ENCODE results near the gene EFCAB10.
A peak's percentile ranks its signal among the peaks of the same experiment; 100 is the strongest.

EFCAB10 gene, protein sequence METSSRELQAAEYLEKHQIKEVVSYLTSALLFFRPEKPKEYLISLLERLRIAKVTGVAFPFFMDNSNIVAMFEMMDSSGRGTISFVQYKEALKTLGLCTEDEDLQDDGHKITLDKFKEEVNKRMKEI

DNA sequence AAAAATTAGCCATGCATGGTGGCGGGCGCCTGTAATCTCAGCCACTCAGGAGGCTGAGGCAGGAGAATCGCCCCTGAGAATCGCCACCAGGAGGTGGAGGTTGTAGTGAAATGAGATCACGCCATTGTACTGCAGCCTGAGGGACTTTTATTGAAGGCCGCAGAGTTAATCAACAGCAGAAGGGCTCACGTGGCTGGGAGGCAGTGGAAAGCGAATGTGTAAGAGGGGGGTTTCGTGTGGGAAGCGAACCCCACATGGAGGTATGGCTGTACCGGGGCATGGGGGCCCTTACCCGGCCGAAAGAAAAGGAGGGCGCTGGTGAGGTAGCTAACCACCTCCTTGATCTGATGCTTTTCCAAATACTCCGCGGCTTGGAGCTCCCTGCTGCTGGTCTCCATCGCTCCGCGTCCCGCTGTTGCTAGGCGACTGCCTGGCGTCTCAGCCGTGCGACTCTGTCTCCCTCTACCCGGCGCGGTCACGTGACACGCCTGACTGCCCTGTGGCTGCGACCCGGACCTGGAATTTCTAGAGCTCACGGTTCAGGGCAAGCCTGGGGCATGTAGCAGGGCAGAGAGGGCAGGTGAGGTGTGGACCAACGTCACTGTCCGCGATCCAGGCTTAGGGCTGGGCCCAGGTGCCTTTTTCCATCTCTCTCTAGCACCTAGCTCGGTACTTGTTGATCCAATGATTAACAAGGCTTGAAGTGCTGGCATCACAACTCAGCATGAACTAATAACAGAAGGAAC is at the start of gene EFCAB10:
Gene EFCAB10, minus strand, starts transcription at position 428 of the 746 bp plus-strand sequence. Its CDS starts 30 bp downstream, at position 398.
- Mint-ChIP-seq H3K4me1 (ENCODE audit: low read depth) (peaks cover 9% of the 10 kb centered on the region), H3K4me3 (peak within 1 kb of the TSS; percentile 53), H3K27me3 (peaks cover 18% of the 10 kb centered on the region), H3K27ac (no peak within 1 kb of the TSS), H3K36me3 (ENCODE audit: low read depth) (no peaks in the 10 kb centered on the region), H3K9me3 (peaks cover 24% of the 10 kb centered on the region)
- intact Hi-C loops (cut with micrococcal nuclease), result no loop called here

DNA sequence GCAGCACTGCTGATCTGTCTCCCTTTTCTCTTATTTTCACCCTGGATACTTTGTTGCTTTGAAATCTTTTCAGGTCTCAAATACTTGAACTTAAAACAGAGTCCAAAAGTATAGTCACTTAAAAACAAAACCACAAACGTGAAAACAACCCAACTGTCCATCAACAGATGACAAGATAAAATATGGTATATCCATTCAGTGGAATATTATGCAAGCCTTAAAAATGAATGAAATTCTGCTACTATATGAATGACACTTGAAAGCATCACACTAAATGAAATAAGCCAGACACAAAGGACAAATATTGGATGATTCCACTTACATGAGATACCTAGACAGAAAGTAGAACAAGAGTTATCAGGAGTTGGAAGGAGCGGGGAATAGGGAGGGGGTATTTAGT is 44.7 kb upstream of the EFCAB10 start:
- Mint-ChIP-seq H3K4me3 (no peak overlapping the region), H3K27me3 (no peaks in the 10 kb centered on the region), H3K4me1 (ENCODE audit: low read depth) (no peaks in the 10 kb centered on the region), H3K9me3 (peaks cover 12% of the 10 kb centered on the region), H3K36me3 (ENCODE audit: low read depth) (peaks cover 89% of the 10 kb centered on the region), H3K27ac (no peak overlapping the region)
- intact Hi-C loops (cut with micrococcal nuclease), result no loop called here

DNA sequence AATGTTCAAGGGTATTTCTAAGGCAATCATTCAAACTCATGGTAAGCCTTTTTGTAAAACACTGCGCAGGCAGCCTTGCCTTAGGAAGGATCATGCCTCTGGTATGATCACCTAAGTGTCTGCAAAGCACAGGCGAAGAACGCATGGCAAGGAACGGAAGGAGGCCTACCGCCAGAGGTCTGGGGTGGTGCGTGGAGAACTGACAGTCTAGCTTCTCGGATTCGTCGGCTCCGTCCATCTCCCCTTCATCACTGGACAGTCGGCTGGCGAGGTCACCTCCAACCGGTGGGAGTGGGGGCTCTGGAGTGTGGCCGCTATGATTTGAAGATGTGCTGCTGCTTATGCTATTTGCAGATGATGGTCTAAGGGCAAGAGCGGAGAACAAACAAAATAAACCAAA is 42.6 kb upstream of the EFCAB10 start:
- Mint-ChIP-seq H3K27ac (no peak overlapping the region), H3K36me3 (ENCODE audit: low read depth) (peaks cover 75% of the 10 kb centered on the region)

DNA sequence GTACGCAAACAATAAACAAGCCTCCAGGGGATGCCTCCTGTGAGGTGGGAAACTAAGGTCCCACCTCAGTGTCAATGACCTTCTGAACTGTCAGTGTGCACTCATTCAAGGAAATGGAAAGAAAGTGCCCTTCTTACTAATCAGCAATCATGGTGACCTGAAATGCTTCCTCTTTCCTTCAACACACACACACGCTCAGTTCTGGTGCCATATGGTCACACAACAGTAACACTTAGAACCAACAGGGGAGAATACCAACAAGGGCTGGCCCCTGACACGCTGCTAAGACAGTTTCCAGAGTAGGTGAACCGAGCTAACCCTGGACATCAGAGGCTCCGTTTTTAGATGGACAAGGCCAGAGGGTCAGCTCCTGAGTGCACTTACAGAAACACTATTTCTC is 42.1 kb upstream of the EFCAB10 start:
- no peaks in the 10 kb centered on the region for H3K27me3 Mint-ChIP-seq
- H3K36me3 Mint-ChIP-seq (ENCODE audit: low read depth), result peaks cover 79% of the 10 kb centered on the region
- no peak overlapping the region for H3K4me3 Mint-ChIP-seq
- peaks cover 12% of the 10 kb centered on the region for H3K9me3 Mint-ChIP-seq
- H3K4me1 Mint-ChIP-seq (ENCODE audit: low read depth), result no peaks in the 10 kb centered on the region
- intact Hi-C loops (cut with micrococcal nuclease), result no loop called here
- no peak overlapping the region for H3K27ac Mint-ChIP-seq

More for the DNA sequence above, 42.6 kb upstream of the EFCAB10 start:
- Mint-ChIP-seq H3K4me3 (no peak overlapping the region), H3K9me3 (peaks cover 12% of the 10 kb centered on the region), H3K27me3 (no peaks in the 10 kb centered on the region), H3K4me1 (ENCODE audit: low read depth) (no peaks in the 10 kb centered on the region)
- intact Hi-C loops (cut with micrococcal nuclease), result no loop called here

DNA sequence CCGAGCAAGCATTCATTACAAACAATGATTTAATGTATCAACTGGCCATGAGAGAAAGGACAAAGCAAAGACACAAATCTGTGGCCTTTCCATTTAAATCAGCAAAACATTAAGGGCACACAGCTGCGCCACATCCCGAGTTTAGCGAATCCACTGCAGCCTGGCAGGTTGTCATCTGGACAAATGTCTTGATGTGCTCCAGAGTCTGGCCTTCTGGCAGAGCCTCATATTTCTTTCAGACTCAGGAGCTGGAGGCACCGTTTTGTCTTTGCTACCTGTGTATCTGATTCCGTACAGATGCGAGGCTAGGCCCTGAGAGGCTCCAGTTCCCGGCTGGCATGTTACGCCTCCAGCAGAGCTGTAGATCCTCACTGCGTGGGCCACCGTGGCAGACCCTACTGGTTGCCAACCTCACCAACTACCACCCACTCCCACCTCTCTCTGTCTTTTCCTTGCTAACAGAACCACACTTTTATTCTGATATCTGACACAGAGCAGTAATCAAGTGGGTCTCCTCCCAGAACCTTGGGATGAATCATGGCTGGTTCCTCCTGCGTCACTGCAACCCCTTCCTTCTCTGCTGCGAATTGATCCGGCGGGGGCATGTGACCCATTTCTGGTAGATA is 40.9 kb upstream of the EFCAB10 start:
- no peaks in the 10 kb centered on the region for H3K4me1 Mint-ChIP-seq (ENCODE audit: low read depth)
- H3K27ac Mint-ChIP-seq, result no peak overlapping the region
- peaks cover 81% of the 10 kb centered on the region for H3K36me3 Mint-ChIP-seq (ENCODE audit: low read depth)
- no peak overlapping the region for H3K4me3 Mint-ChIP-seq
- no peaks in the 10 kb centered on the region for H3K27me3 Mint-ChIP-seq
- peaks cover 12% of the 10 kb centered on the region for H3K9me3 Mint-ChIP-seq
- intact Hi-C loops (cut with micrococcal nuclease), result no loop called here

DNA sequence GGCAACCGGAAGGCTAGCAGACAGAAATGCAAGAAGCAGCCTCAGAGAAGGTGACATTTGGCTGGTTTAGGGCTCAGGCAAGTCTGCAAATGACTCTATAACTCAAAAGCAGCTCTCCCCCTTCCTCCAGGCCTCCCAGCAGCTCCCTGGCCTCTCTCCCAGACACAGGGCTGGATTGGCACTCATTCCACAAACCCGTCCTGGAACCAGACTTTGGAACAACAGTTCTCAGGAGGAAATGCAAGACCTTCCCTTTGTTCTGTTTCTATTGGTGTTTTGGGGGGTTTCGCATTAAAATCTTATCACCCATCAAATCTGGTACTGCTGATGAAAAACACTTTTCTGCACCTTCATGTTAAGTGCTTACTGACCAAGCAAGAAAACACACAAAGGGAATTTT is 40.3 kb upstream of the EFCAB10 start:
- H3K9me3 Mint-ChIP-seq, result peaks cover 9% of the 10 kb centered on the region
- H3K27ac Mint-ChIP-seq, result no peak overlapping the region
- H3K4me3 Mint-ChIP-seq, result no peak overlapping the region
- no peaks in the 10 kb centered on the region for H3K4me1 Mint-ChIP-seq (ENCODE audit: low read depth)
- H3K36me3 Mint-ChIP-seq (ENCODE audit: low read depth), result peaks cover 80% of the 10 kb centered on the region
- H3K27me3 Mint-ChIP-seq, result no peaks in the 10 kb centered on the region
- intact Hi-C loops (cut with micrococcal nuclease), result no loop called here

DNA sequence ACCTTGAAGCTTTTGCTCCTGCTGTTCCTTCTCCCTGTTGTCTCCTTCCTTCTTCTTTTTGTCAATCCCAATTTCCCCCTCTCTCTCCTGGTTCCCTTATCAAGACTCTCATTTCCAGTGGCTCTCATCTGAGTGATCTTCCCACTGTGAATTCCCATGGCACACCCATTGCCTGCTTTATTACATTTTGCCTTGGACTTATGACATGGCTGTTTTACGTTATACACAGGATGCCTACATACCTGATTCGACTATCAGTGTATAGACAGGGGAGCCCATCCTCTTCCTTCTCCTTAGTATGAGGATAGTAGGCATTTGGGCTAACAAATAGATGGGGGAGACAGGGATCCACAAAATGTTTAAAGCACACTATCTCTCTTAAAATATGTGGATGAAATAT is 39.9 kb upstream of the EFCAB10 start:
- H3K27ac Mint-ChIP-seq, result no peak overlapping the region
- peaks cover 79% of the 10 kb centered on the region for H3K36me3 Mint-ChIP-seq (ENCODE audit: low read depth)
- no peaks in the 10 kb centered on the region for H3K27me3 Mint-ChIP-seq
- no peak overlapping the region for H3K4me3 Mint-ChIP-seq
- intact Hi-C loops (cut with micrococcal nuclease), result no loop called here
- H3K9me3 Mint-ChIP-seq, result peaks cover 5% of the 10 kb centered on the region
- H3K4me1 Mint-ChIP-seq (ENCODE audit: low read depth), result no peaks in the 10 kb centered on the region

DNA sequence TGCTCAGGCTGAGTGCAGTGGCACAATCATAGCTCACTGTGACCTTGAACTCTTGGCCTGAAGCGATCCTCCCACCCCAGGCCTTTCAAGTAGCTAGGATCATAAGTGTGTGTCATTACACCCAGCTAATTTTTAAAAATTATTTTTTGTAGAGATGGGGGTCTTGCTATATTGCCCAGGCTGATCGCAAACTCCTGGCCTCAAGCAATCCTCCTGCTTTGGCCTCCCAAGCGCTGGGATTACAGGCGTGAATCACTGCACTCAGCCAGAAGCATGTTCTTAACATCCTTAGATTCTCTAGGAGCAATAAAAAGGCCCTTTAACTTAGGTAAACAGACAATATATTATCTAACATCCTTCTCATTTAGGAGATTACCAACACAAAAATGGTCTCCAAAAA is 38.3 kb upstream of the EFCAB10 start:
- Mint-ChIP-seq H3K36me3 (ENCODE audit: low read depth) (peaks cover 84% of the 10 kb centered on the region), H3K27ac (no peak overlapping the region), H3K4me3 (no peak overlapping the region), H3K9me3 (no peaks in the 10 kb centered on the region), H3K27me3 (no peaks in the 10 kb centered on the region), H3K4me1 (ENCODE audit: low read depth) (peaks cover 1% of the 10 kb centered on the region)
- intact Hi-C loops (cut with micrococcal nuclease), result no loop called here

DNA sequence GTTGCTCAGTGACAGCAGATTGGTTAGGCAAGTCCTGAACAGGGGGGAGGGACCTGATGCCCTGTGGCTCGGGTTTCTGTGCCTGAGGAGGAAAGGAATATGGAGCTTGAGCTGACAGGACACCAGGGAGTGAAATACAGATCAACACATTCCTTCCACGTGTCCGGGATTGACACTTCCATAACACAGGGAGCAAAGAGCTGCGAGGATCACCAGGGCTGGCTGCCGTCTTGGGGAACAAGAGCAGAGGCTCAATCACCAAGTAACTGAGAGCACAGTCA is 36.7 kb upstream of the EFCAB10 start:
- intact Hi-C loops (cut with micrococcal nuclease), result no loop called here
- H3K4me1 Mint-ChIP-seq (ENCODE audit: low read depth), result peaks cover 9% of the 10 kb centered on the region
- peaks cover 84% of the 10 kb centered on the region for H3K36me3 Mint-ChIP-seq (ENCODE audit: low read depth)
- no peaks in the 10 kb centered on the region for H3K27me3 Mint-ChIP-seq
- no peak overlapping the region for H3K27ac Mint-ChIP-seq
- no peak overlapping the region for H3K4me3 Mint-ChIP-seq
- H3K9me3 Mint-ChIP-seq, result no peaks in the 10 kb centered on the region

DNA sequence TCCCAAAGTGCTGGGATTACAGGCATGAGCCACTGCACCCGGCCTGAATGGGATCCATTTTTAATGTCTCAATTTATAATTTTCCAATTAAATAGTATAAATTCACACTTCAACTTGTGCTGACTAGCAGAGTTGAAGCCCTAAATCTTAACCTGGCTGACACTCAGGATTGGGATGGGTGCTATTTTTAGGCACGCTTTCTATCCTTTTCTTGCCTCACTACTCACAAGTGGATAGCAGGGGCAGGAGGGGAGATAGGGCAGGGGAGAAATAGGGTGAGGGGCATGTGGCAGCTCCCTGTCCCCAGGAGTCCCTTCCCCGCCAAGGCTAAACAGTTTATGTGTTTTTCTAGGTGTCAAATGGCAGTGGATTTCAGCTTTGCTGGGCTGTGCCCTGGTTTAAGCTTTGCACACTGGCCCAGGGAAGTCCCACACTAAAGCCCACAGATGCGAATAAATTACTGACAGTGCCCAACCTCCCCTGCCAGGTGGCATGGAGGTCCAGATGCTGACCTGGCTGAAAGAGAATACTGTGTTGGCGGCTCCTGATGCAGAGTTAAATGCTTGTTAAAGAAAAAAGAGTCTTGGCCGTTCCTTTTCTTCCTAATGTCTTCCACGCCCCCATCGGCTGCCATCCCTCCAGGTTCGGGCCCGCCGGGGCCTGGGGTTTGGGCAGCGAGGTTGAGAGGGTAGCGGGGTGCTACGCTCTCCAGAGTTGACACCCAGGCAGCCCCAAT is 36.2 kb upstream of the EFCAB10 start:
- H3K4me3 Mint-ChIP-seq, result no peak overlapping the region
- no peak overlapping the region for H3K27ac Mint-ChIP-seq
- H3K36me3 Mint-ChIP-seq (ENCODE audit: low read depth), result peaks cover 84% of the 10 kb centered on the region
- peaks cover 9% of the 10 kb centered on the region for H3K4me1 Mint-ChIP-seq (ENCODE audit: low read depth)
- H3K27me3 Mint-ChIP-seq, result no peaks in the 10 kb centered on the region
- intact Hi-C loops (cut with micrococcal nuclease), result no loop called here
- H3K9me3 Mint-ChIP-seq, result no peaks in the 10 kb centered on the region

DNA sequence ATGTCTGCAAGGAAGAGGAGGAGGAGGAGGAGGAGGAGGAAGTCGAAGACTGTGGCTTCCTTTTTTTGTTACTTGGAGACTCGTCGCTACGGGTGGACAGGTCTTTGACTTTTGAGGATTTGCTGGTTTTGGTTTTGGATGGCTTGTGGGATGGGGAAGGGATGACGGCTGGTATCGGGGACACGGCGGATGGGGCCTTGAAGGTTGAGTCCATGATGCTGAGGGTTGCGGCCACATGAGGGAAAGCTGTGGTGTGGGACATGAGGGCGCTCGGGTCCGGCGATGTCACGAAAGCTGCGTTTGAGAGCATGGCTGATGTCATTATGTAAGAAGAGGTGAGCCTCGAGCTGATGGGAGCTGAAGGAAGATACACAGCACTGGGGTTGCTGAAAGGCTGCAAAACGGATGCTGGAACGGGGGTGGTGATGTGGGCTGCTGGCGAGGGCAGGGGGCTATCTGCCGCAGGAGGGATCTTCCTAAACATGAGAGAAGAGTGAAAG is 33.1 kb upstream of the EFCAB10 start:
- Mint-ChIP-seq H3K4me1 (ENCODE audit: low read depth) (peaks cover 9% of the 10 kb centered on the region), H3K36me3 (ENCODE audit: low read depth) (peaks cover 77% of the 10 kb centered on the region), H3K27me3 (no peaks in the 10 kb centered on the region), H3K4me3 (no peak overlapping the region), H3K9me3 (no peaks in the 10 kb centered on the region), H3K27ac (no peak overlapping the region)
- intact Hi-C loops (cut with micrococcal nuclease), result no loop called here

DNA sequence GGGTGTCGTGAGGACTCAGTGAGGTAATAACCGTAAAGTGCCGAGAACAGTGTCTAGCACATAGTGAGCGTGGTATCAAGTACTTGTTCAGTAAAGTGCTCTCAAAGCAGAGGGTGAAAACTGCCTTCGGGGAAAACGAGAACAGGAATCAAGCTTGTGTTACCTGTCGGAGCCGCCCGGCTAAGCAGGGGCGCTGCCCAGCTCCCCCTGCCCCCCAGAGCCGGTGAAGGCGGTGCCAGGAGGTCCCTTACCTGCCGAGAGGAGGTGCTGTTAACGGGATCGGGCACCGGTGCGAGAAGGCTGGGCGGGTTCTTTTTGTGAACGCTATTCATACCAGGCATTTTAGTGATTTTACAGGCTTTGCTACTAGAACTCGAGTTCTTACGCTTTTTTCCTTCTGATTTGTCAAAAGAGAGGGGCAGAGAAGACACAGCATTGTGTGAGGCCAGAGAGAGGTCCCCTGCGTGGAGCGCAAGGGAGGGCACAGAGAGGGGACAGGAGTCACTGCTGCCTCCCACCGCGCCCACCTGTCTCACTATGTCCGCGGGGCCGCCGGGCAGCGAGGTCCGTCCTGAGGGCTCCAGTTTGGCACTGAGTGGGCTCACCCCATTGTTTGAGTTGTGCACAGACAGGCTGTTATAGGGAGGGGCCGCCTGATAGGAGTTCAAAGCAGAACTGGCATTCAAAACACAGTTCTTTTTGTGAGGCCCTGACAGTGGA is 32.5 kb upstream of the EFCAB10 start:
- no peak overlapping the region for H3K4me3 Mint-ChIP-seq
- no peaks in the 10 kb centered on the region for H3K9me3 Mint-ChIP-seq
- peaks cover 78% of the 10 kb centered on the region for H3K36me3 Mint-ChIP-seq (ENCODE audit: low read depth)
- intact Hi-C loops (cut with micrococcal nuclease), result no loop called here
- peaks cover 9% of the 10 kb centered on the region for H3K4me1 Mint-ChIP-seq (ENCODE audit: low read depth)
- H3K27me3 Mint-ChIP-seq, result no peaks in the 10 kb centered on the region
- H3K27ac Mint-ChIP-seq, result no peak overlapping the region

DNA sequence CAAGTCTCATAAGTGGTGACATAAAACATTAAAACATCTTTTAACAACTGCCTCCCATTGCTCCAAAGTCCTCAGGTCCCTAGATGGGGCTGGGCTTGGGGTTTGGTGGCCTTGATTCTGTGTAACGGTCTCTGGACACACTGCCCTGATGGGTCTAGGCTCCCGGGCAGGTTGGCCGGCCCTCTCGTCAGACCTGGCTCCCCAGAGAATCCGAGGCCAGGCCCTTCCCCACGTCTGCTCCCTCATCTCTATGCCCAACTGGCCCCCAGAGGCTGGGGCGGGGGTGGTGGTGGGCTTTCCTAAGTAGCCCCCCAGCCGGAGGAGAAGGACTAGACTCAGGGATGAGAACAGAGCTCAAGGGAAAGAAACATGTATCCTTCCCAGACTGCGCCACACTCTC is 31.5 kb upstream of the EFCAB10 start:
- Mint-ChIP-seq H3K36me3 (ENCODE audit: low read depth) (peaks cover 78% of the 10 kb centered on the region), H3K27ac (no peak overlapping the region), H3K4me1 (ENCODE audit: low read depth) (peaks cover 9% of the 10 kb centered on the region), H3K4me3 (no peak overlapping the region), H3K9me3 (no peaks in the 10 kb centered on the region), H3K27me3 (no peaks in the 10 kb centered on the region)
- intact Hi-C loops (cut with micrococcal nuclease), result no loop called here
